Measurements from ENCODE around the gene DUT.

The DUT gene

GRCh38 chr15:48371550-48371949, 40.3 kb downstream of the DUT start:
- DNase-seq (ENCODE audit: low read depth in 2 of 2): no peak

- no peak for DNase-seq (ENCODE audit: low read depth in 2 of 2)
Measured at GRCh38 chr15:48371961-48372360, 40.7 kb downstream of the DUT start.

DNA sequence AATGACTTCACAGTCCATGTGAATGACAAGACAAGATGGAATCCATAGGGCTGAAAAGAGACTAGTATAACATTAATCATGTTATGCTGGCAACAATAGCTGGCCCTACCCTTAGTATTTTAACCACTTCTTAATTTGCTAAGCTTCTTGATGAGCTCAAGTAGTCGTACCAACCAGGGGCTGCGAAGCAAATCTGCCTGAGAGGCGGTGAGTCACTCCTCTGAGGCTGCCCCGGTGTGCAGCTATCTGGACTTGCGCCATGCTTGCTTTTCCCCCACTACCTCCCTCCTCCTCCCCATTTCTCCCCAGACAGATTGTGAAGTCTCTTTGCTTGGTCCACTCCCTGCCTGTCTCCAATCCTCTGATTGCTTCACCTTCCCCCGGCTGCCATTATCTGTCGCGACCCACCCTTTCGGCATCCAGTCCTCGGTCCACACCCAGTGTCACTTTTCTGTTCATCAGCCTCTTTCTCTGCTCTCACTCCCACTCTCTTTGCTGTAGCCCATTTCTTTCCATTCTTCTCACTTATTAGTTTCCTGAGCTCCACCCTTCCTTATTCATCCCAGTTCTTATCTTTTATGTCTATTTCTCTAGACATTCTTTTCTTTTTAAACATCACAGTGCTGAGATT, 42.7 kb downstream of the DUT start:
- no peak for DNase-seq (ENCODE audit: low read depth in 2 of 2)

DNA sequence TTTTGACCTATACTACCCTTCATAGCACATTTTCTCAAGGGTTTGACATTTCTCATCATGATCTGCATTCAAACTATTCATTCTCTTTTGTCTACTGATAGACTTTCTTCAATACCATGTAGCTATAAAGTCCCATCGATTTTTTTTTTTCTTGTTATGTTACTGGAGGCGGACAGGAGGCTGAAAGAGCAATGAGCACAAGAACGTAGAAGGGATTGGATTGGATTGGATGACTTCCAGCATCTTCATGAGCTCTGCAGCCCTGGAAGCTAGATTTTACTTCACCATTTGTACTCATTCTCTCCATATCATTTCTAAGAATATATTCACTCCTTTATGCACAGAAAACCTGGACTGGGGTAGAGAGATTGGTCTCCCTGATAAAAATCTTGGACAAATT, 43.2 kb downstream of the DUT start:
- no peak for DNase-seq (ENCODE audit: low read depth in 2 of 2)

DNA sequence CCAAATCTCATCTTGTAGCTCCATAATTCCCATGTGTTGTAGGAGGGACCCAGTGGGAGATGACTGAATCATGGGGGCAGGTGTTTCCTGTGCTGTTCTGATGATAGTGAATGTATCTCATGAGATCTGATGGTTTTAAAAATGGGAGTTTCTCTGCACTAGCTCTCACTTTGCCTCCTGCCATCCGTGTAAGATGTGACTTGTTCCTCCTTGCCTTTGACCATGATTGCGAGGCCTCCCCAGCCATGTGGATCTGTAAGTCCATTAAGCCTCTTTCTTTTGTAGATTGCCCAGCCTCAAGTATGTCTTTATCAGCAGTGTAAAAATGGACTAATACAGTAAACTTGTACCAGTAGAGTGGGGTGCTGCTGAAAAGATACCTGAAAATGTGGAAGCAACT, 44.5 kb downstream of the DUT start:
- no peak for DNase-seq (ENCODE audit: low read depth in 2 of 2)

DNA sequence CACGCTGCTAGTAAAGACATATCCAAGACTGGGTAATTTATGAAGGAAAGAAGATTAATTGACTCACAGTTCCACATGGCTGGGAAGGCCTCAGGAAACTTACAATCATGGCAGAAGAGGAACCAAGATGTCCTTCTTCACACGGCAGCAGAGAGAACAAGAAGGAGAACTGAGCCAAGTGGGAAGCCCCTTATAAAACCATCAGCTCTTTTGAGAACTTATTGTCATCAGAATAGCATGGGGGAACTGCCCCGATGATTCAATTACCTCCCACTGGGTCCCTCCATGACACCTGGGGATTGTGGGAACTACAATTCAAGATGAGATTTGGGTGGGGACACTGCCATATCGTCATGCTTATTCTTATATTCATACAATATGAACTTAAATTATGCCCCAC, 49.0 kb downstream of the DUT start:
- no peak for DNase-seq (ENCODE audit: low read depth in 2 of 2)

DNA sequence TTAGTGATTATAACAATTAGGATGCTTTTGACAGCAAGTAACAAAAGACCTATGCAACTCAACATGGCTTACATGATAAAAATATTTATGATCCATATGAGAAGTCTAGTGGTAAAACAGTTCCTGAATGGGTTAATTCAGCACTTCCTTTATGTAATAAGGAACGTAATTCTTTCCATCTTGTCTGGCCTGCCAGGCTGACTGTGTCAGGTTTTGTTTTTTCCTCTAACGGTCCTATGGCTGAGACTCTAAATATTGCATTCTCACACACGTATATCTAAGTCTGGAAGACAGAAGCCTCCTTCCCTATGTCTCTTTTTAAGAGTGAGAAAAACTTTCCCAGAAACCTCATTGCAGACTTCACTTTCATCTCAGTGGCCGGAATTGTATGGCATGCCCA, 50.6 kb downstream of the DUT start:
- no peak for DNase-seq (ENCODE audit: low read depth in 2 of 2)

DNA sequence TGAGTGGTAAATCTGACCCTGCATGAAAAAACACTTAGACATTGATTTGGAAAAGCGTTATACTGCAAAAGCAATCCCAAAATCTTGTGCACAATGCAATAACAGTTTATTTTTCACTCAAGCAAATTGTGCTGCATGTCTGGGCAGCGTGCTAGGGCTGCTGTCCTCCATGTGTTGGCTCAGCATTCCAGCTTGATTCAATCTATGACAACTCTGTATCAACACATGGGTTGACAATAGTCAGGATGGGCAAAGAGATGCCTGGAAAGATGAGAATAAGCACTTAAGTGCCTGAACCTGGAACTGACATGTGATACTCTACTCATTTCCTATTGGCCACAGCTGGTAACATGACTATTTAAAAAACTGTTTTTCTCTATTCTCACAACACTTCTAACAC, 51.8 kb downstream of the DUT start:
- DNase-seq (ENCODE audit: low read depth in 2 of 2): no peak

DNA sequence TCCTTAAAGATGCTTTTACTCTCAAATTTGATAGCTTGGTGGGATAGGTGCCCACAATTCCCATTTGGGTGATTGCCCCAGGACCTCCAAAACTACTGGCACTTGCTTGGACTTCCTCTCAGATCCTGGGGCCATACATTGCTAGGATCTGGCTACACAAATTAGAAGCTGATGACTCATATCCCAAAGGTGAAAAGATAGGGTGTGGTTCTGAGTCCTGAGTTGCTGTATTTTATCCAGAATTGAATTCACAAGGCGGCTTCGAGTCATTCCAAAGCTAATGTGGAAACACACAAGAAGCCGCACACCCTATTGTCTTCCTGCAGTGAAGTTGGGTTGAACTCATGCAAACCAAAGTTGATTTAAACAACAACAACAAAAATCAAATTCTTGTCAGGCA, 53.4 kb downstream of the DUT start:
- no peak for DNase-seq (ENCODE audit: low read depth in 2 of 2)

DNA sequence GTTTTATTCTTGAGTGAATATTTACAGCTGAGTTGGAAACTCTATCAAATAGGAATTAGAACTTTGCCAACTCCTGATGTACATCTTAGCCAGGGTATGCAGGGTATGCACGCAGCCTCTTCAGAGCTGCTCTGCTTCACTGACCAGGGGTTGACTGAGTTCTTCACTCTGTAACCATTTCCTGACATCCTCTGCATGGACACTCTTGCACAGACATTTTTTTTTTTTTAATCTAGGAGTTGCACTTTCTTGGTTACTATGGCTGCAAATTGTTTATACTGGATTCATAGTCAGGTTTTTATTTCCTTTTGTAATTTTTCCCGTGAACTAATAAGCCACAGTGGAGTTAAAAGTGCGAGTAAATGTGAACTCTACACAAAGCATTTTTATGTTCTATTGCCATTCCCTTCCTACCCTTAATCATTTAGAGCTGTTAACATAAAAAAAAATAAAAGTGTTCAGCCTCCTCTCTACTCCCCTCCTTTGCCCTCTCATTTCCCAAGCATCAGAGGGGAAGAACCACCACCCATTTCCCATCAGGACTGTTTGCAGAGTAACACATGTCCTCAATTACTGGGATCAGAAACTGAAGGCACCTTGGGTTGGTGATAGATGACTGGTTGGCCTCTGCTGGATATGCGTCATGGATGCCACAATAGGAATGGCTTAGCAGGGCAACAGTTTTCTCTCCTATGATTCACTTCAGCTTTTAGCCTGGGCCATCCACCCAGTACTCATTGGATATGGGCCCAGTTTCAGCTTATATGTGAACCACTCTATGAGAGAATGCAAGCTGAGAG, 54.0 kb downstream of the DUT start:
- no peak for DNase-seq (ENCODE audit: low read depth in 2 of 2)

DNA sequence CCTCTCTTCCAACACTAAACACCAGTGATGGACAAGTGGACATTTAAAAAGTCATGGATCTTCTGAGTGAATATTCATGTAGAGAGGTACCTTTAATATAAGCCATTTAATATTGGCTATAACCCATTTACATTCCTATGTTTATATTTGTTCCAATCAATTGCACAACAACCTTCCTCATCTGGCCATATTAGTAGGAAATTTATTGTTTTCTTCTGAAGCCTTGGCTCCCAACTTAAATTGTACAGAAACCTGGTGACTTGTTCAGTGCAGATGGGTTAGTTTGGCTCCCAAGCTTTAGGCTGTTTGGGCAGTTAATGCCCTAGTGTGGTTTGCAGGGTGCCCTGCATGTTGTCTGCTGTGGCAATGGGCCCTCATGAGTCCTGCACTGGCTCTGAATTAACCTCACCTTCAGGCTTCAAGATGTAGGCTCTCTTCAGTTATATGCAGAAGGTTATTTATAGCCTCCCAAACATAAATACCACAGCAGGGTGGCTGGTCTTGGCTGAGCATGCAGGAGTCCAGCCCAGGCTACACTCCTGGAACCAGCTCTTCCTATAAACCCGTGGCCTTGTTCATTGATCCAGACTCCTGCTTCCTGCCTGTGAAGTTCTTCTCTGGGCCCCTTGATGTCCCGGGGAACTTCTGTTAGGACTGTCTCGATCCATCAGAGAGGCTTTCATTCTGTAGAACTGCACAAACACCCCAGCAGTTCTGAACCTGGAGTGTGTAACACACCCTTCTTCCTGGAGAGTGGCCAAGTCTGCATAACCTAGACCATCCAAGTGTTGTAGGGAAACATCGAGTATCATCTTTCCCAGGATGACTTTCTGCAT, 57.0 kb downstream of the DUT start:
- DNase-seq (ENCODE audit: low read depth in 2 of 2): no peak

- DNase-seq (ENCODE audit: low read depth in 2 of 2): no peak
Measured at GRCh38 chr15:48388910-48389309, 57.7 kb downstream of the DUT start.

DNA sequence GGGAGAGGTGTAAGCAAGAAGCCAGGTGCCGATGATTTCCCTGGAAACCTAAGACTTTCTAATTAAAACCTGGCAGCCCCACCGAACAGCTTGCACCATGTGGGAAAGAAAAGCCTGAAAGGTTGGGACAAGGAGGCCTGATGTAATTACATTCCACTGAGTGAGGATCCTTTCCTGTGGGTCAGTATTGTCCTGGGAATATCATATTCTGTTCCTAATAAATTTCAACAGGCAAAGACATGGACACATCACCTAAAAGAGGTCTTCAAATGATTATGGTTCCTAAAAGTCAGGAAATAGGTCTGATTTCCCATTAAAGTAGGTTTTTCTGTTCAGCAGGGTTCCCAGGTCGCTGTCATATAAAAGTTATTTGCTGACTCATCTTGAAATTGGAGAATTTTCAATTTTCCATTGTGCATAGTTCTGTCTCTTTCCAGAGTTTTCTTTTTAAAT, 58.5 kb downstream of the DUT start:
- no peak for DNase-seq (ENCODE audit: low read depth in 2 of 2)

DNA sequence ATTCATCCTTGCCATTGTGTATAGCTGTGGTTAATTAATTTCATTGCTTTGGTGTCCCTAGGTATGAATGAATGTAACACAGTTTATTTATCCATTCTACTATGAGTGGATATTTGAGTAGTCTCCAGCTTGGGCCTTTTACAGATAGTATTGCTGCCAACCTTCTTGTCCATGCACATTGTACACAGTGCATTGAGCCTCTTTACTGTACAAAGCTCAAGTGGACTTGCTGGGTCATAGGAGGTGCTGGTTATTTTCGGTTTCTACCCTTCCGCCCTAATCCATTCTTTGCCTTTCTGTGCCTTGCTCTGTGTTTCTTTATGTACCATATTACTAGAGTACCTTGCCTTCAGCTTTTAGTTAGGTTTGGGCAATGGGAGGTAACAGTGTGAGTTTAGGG, 60.7 kb downstream of the DUT start:
- DNase-seq (ENCODE audit: low read depth in 2 of 2): no peak

- no peak for DNase-seq (ENCODE audit: low read depth in 2 of 2)
Measured at GRCh38 chr15:48392356-48392755, 61.1 kb downstream of the DUT start.

Measured in stimulated activated CD4-positive, alpha-beta T cell treated with anti-CD3 and anti-CD28 coated beads, Interleukin-12 subunit alpha, Interleukin-12 subunit beta, amount 100 ng/mL, for 24 hours (primary cell).